ENCODE data around the gene RWDD3.

DNA sequence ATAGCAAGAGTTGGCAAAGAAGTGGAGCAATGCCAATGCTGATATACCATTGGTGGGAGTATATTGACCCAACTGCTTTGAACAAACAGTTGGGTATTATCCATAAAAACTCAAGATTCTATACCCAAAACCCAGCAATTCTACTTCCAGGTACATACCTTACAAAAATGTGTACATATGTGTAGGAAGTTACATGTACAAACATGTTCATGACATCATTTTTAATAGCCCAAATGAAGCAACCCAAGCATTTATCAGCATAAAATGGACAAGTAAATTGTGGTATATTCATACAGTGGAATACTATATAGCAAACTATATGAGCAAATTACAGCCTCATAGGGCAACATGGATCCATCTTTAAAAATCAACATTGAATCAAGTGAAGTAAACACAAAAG lies 20.9 kb downstream of the RWDD3 start:
- TF ChIP-seq POLR2AphosphoS5 (IDR thresholded peaks at IDR 0.05) (no peak), POLR2A (IDR thresholded peaks at IDR 0.05) (no peak)
- TF ChIP-seq, protein P1, sequence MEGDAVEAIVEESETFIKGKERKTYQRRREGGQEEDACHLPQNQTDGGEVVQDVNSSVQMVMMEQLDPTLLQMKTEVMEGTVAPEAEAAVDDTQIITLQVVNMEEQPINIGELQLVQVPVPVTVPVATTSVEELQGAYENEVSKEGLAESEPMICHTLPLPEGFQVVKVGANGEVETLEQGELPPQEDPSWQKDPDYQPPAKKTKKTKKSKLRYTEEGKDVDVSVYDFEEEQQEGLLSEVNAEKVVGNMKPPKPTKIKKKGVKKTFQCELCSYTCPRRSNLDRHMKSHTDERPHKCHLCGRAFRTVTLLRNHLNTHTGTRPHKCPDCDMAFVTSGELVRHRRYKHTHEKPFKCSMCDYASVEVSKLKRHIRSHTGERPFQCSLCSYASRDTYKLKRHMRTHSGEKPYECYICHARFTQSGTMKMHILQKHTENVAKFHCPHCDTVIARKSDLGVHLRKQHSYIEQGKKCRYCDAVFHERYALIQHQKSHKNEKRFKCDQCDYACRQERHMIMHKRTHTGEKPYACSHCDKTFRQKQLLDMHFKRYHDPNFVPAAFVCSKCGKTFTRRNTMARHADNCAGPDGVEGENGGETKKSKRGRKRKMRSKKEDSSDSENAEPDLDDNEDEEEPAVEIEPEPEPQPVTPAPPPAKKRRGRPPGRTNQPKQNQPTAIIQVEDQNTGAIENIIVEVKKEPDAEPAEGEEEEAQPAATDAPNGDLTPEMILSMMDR (IDR thresholded peaks at IDR 0.05), result no peak
